Measurements from ENCODE around the gene EME2. TPM values are rescaled to one million over a fixed set of nuclear protein-coding genes. Genes with fewer than 3 reads are reported as not detected.
"Not testable (repeated sequence)": the region's sequence is repeated elsewhere in the genome, so short reads cannot be mapped to it uniquely, and the experiment has no call there.

EME2 gene
- total and polyA plus RNA-seq, 2 donors (not counting 1 experiment from before 2014, with no cell fraction given), result 2.2 to 8.3 TPM

GRCh38 chr16:1732071-1732470 lies 40.5 kb upstream of the EME2 start:
- Histone ChIP-seq H3K4me3 (replicated peaks in 1 of 4; ENCODE audit: control extremely low read depth in 1 of 4, insufficient read depth in 1 of 4, low read depth in 3 of 4, low read length in 4 of 4) (no peak overlapping the region), H3K27ac (ENCODE audit: insufficient read depth, low read length) (no peak overlapping the region), H4K20me1 (ENCODE audit: control insufficient read depth, extremely low read depth, insufficient read depth, low read length) (no peaks in the 10 kb centered on the region), H3K4me1 (ENCODE audit: control insufficient read depth, extremely low read depth, insufficient read depth, low read length) (no peaks in the 10 kb centered on the region), H3K36me3 (ENCODE audit: control insufficient read depth, insufficient read depth, low read length) (peaks cover 30% of the 10 kb centered on the region), H2AFZ (ENCODE audit: low read length) (no peak overlapping the region), H3K27me3 (ENCODE audit: control insufficient read depth, insufficient read depth, low read length) (no peaks in the 10 kb centered on the region), H3K79me2 (ENCODE audit: control insufficient read depth, insufficient read depth, low read length) (peaks cover 5% of the 10 kb centered on the region), H3K4me2 (ENCODE audit: extremely low read depth, insufficient read depth, low read length) (no peak overlapping the region), H3K9me3 (ENCODE audit: control insufficient read depth, insufficient read depth, low read depth, low read length) (peaks cover 4% of the 10 kb centered on the region), H3K9ac (ENCODE audit: insufficient read depth, low read length) (no peak overlapping the region)
- TF ChIP-seq EZH2 (IDR thresholded peaks at IDR 0.05; ENCODE audit: low read length, missing control alignments), result no peak
- TF ChIP-seq CTCF (conservative IDR thresholded peaks at IDR 0.05 in 1 of 2, IDR thresholded peaks at IDR 0.05 in 1 of 2; ENCODE audit: low read depth in 1 of 2, low read length in 2 of 2), result no peak
- DNase-seq (ENCODE audit: low read depth in 2 of 2), result no peak

- not testable (repeated sequence) for H3K9ac ChIP-seq (ENCODE audit: insufficient read depth, low read length); H4K20me1 ChIP-seq (ENCODE audit: control insufficient read depth, extremely low read depth, insufficient read depth, low read length); H3K27ac ChIP-seq (ENCODE audit: insufficient read depth, low read length); H3K4me2 ChIP-seq (ENCODE audit: extremely low read depth, insufficient read depth, low read length); H3K4me3 ChIP-seq (replicated peaks in 1 of 4; ENCODE audit: control extremely low read depth in 1 of 4, insufficient read depth in 1 of 4, low read depth in 3 of 4, low read length in 4 of 4); H3K27me3 ChIP-seq (ENCODE audit: control insufficient read depth, insufficient read depth, low read length); H3K9me3 ChIP-seq (ENCODE audit: control insufficient read depth, insufficient read depth, low read depth, low read length); DNase-seq (ENCODE audit: low read depth in 2 of 2); H3K4me1 ChIP-seq (ENCODE audit: control insufficient read depth, extremely low read depth, insufficient read depth, low read length); H2AFZ ChIP-seq (ENCODE audit: low read length); H3K79me2 ChIP-seq (ENCODE audit: control insufficient read depth, insufficient read depth, low read length)
- H3K36me3 ChIP-seq (ENCODE audit: control insufficient read depth, insufficient read depth, low read length), result peaks cover 25% of the 10 kb centered on the region
Measured at GRCh38 chr16:1732551-1732987, 40.0 kb upstream of the EME2 start.

- Histone ChIP-seq H4K20me1 (ENCODE audit: control insufficient read depth, extremely low read depth, insufficient read depth, low read length) (no peaks in the 10 kb centered on the region), H3K4me1 (ENCODE audit: control insufficient read depth, extremely low read depth, insufficient read depth, low read length) (no peaks in the 10 kb centered on the region), H3K4me3 (replicated peaks in 1 of 4; ENCODE audit: control extremely low read depth in 1 of 4, insufficient read depth in 1 of 4, low read depth in 3 of 4, low read length in 4 of 4) (no peak overlapping the region), H3K27me3 (ENCODE audit: control insufficient read depth, insufficient read depth, low read length) (no peaks in the 10 kb centered on the region), H3K9ac (ENCODE audit: insufficient read depth, low read length) (no peak overlapping the region), H3K9me3 (ENCODE audit: control insufficient read depth, insufficient read depth, low read depth, low read length) (peaks cover 8% of the 10 kb centered on the region), H3K27ac (ENCODE audit: insufficient read depth, low read length) (no peak overlapping the region), H2AFZ (ENCODE audit: low read length) (no peak overlapping the region), H3K79me2 (ENCODE audit: control insufficient read depth, insufficient read depth, low read length) (peaks cover 2% of the 10 kb centered on the region), H3K36me3 (ENCODE audit: control insufficient read depth, insufficient read depth, low read length) (peaks cover 18% of the 10 kb centered on the region), H3K4me2 (ENCODE audit: extremely low read depth, insufficient read depth, low read length) (no peak overlapping the region)
- no peak for DNase-seq (ENCODE audit: low read depth in 2 of 2)
- TF ChIP-seq EZH2 (IDR thresholded peaks at IDR 0.05; ENCODE audit: low read length, missing control alignments) (no peak), CTCF (conservative IDR thresholded peaks at IDR 0.05 in 1 of 2, IDR thresholded peaks at IDR 0.05 in 1 of 2; ENCODE audit: low read depth in 1 of 2, low read length in 2 of 2) (no peak)
Measured at GRCh38 chr16:1734123-1734522, 38.5 kb upstream of the EME2 start.
